ENCODE results near the gene DHODH.
"Not testable (repeated sequence)": the region's sequence is repeated elsewhere in the genome, so short reads cannot be mapped to it uniquely, and the experiment has no call there.

DHODH gene

DNA sequence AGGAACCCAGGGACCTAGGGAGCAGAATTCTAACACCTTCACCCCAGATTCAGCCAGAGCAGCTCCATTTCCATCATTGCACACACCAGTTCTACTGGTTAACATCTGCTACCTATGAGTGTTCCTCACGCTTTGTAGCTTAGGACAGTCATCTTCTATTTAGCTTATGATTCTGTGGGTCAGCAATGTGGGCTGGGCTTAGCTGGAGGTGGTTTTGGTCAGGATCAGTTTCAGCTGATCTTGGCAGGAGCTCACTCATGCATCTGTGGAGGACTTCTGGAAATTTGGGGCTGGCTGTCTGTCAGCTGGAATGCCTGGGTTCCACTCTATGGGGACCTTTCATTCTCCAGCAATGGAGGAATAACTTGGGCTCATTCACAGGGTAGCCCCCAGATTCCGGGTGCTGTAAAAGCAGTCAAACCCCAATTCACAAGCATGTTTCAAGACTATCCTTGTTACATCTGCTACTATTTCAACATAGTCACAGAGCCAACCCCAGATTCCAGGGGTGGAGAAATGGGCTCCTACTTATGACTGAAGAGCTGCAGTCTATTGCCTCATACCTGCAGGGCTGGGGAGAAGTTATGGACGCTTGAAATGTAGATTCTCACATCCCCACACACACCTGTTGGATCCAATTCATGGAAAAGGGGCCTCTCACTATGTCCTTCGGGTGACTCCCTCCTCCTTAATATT is 42.4 kb downstream of the DHODH start:
- Histone ChIP-seq H3K4me3 (ENCODE audit: low read depth, low read length, poor library complexity, severe bottlenecking) (no peak overlapping the region), H3K36me3 (ENCODE audit: insufficient read depth, low read length) (no peaks in the 10 kb centered on the region), H3F3A (ENCODE audit: insufficient read depth, low read length) (no peaks in the 10 kb centered on the region), H3K4me2 (ENCODE audit: low read length) (no peak overlapping the region), H3K9ac (ENCODE audit: low read length) (no peak overlapping the region), H3K27me3 (ENCODE audit: insufficient read depth, low read length) (no peaks in the 10 kb centered on the region), H4K20me1 (ENCODE audit: insufficient read depth, low read length) (no peaks in the 10 kb centered on the region), H2AFZ (ENCODE audit: low read length) (no peak overlapping the region), H3K4me1 (ENCODE audit: insufficient read depth, low read length, severe bottlenecking) (no peaks in the 10 kb centered on the region), H3K9me2 (ENCODE audit: low read depth, low read length) (no peaks in the 10 kb centered on the region), H3K27ac (ENCODE audit: low read depth, low read length, poor library complexity, severe bottlenecking) (no peak overlapping the region), H3K9me3 (ENCODE audit: low read length) (no peaks in the 10 kb centered on the region), H3K79me2 (ENCODE audit: insufficient read depth, low read length) (no peaks in the 10 kb centered on the region)
- TF ChIP-seq EZH2 (IDR thresholded peaks at IDR 0.05; ENCODE audit: borderline replicate concordance, low read length) = no peak
- TF ChIP-seq, protein P1, sequence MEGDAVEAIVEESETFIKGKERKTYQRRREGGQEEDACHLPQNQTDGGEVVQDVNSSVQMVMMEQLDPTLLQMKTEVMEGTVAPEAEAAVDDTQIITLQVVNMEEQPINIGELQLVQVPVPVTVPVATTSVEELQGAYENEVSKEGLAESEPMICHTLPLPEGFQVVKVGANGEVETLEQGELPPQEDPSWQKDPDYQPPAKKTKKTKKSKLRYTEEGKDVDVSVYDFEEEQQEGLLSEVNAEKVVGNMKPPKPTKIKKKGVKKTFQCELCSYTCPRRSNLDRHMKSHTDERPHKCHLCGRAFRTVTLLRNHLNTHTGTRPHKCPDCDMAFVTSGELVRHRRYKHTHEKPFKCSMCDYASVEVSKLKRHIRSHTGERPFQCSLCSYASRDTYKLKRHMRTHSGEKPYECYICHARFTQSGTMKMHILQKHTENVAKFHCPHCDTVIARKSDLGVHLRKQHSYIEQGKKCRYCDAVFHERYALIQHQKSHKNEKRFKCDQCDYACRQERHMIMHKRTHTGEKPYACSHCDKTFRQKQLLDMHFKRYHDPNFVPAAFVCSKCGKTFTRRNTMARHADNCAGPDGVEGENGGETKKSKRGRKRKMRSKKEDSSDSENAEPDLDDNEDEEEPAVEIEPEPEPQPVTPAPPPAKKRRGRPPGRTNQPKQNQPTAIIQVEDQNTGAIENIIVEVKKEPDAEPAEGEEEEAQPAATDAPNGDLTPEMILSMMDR (IDR thresholded peaks at IDR 0.05; ENCODE audit: low read length) = no peak

DNA sequence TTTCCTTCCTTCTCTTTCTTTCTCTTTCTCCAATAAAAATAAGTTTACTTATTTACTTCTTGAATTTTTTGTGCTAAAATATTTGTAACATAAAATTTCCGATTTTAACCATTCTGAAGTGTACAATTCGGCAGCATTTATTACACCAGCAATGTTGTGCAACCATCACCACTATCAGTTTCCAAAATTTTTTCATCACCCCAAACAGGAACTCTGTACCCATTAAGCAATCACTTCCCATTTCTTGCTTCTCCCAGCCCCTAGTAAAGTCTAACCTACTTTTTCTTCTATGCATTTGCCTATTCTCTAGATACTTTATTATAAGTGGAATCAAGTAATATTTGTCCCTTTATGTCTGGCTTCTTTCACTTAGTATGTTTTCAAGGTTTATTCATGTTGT is 43.3 kb downstream of the DHODH start:
- Histone ChIP-seq H3K27me3 (ENCODE audit: insufficient read depth, low read length) (no peaks in the 10 kb centered on the region), H3K79me2 (ENCODE audit: insufficient read depth, low read length) (no peaks in the 10 kb centered on the region), H3K9me2 (ENCODE audit: low read depth, low read length) (no peaks in the 10 kb centered on the region), H3K9me3 (ENCODE audit: low read length) (no peaks in the 10 kb centered on the region), H3K4me2 (ENCODE audit: low read length) (no peak overlapping the region), H3K27ac (ENCODE audit: low read depth, low read length, poor library complexity, severe bottlenecking) (no peak overlapping the region), H3K36me3 (ENCODE audit: insufficient read depth, low read length) (no peaks in the 10 kb centered on the region), H2AFZ (ENCODE audit: low read length) (no peak overlapping the region), H3F3A (ENCODE audit: insufficient read depth, low read length) (no peaks in the 10 kb centered on the region), H3K4me1 (ENCODE audit: insufficient read depth, low read length, severe bottlenecking) (no peaks in the 10 kb centered on the region), H3K4me3 (ENCODE audit: low read depth, low read length, poor library complexity, severe bottlenecking) (no peak overlapping the region), H4K20me1 (ENCODE audit: insufficient read depth, low read length) (no peaks in the 10 kb centered on the region), H3K9ac (ENCODE audit: low read length) (no peak overlapping the region)
- TF ChIP-seq, protein P1 (IDR thresholded peaks at IDR 0.05; ENCODE audit: low read length) = no peak
- TF ChIP-seq EZH2 (IDR thresholded peaks at IDR 0.05; ENCODE audit: borderline replicate concordance, low read length) = no peak

DNA sequence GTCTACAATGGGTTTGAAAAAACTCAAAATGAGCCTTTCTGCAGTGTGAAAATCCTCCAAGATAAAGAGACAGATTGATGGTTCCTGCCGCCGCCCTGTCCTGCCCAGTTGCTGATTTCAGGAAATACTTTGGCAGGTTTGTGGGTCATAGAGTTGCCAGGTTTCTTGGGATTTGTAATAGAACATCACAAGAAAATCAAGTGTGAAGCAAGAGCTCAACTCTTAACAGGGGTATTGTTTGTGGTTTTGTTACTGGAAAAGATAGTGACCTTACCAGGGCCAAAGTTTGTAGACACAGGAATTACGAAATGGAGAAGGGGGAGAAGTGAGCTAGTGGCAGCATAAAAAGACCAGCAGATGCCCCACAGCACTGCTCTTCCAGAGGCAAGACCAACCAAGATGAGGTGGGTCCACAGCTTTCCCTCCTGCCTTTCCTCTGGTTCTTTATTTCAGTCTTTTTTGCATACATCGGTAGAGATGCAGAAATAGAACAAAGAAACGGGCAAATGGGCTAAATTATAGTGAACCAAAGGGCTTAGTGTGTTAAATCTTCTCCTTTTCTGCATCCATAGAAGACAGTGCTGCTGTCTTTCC is 45.8 kb downstream of the DHODH start, which contains the start of gene HP:
HP (plus strand) TSS at position 252 of the 594 bp plus-strand sequence; CDS start at position 400, 148 bp downstream.
- not testable (repeated sequence) for H3K4me3 ChIP-seq (ENCODE audit: low read depth, low read length, poor library complexity, severe bottlenecking); H3K9me3 ChIP-seq (ENCODE audit: low read length); H3K36me3 ChIP-seq (ENCODE audit: insufficient read depth, low read length); H3K4me2 ChIP-seq (ENCODE audit: low read length); H3K79me2 ChIP-seq (ENCODE audit: insufficient read depth, low read length); H3K4me1 ChIP-seq (ENCODE audit: insufficient read depth, low read length, severe bottlenecking); H3K27ac ChIP-seq (ENCODE audit: low read depth, low read length, poor library complexity, severe bottlenecking); H3K9me2 ChIP-seq (ENCODE audit: low read depth, low read length); H3F3A ChIP-seq (ENCODE audit: insufficient read depth, low read length); H2AFZ ChIP-seq (ENCODE audit: low read length); H3K9ac ChIP-seq (ENCODE audit: low read length); H3K27me3 ChIP-seq (ENCODE audit: insufficient read depth, low read length); H4K20me1 ChIP-seq (ENCODE audit: insufficient read depth, low read length)

DNA sequence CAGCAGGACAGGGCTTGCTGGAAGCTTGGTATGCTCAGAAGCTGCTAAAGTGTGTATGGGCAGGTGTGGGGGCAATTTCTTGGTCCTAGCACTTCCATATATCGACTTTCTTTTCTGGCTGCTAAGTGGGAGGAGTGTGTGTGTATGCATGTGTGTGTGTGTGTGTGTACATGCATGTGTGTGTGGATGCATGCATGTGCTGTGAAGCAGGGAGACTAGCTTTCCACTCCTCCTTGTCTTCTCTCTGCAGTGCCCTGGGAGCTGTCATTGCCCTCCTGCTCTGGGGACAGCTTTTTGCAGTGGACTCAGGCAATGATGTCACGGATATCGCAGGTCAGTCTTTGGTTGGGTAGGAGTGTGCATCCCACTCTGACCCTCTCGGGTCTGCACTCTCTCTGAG is 47.4 kb downstream of the DHODH start:
- Histone ChIP-seq H3K27ac (ENCODE audit: low read depth, low read length, poor library complexity, severe bottlenecking) (no peak overlapping the region), H3K9me3 (ENCODE audit: low read length) (no peaks in the 10 kb centered on the region), H4K20me1 (ENCODE audit: insufficient read depth, low read length) (no peaks in the 10 kb centered on the region), H3K9me2 (ENCODE audit: low read depth, low read length) (no peaks in the 10 kb centered on the region), H3K4me1 (ENCODE audit: insufficient read depth, low read length, severe bottlenecking) (no peaks in the 10 kb centered on the region), H2AFZ (ENCODE audit: low read length) (no peak overlapping the region), H3K9ac (ENCODE audit: low read length) (no peak overlapping the region), H3F3A (ENCODE audit: insufficient read depth, low read length) (no peaks in the 10 kb centered on the region), H3K36me3 (ENCODE audit: insufficient read depth, low read length) (no peaks in the 10 kb centered on the region), H3K27me3 (ENCODE audit: insufficient read depth, low read length) (no peaks in the 10 kb centered on the region), H3K79me2 (ENCODE audit: insufficient read depth, low read length) (no peaks in the 10 kb centered on the region), H3K4me3 (ENCODE audit: low read depth, low read length, poor library complexity, severe bottlenecking) (no peak overlapping the region), H3K4me2 (ENCODE audit: low read length) (no peak overlapping the region)
- TF ChIP-seq, protein P1 (IDR thresholded peaks at IDR 0.05; ENCODE audit: low read length) = no peak
- TF ChIP-seq EZH2 (IDR thresholded peaks at IDR 0.05; ENCODE audit: borderline replicate concordance, low read length) = no peak

DNA sequence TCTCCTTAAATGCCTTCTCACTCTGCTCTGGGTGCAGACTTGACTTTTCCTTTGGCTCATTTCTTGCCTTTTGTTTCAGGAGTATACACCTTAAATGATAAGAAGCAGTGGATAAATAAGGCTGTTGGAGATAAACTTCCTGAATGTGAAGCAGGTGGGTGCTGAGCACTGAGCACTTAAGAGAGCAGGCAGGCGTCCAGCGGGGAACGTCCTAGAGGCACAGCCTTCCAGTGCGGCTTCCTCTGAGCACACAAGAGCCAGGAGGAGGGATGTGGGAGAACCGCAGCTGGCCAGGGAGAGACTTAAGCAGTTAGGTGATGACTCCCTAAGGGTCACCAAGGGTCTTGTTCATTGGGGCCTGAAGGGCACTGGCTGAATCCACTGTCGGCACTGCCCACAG is 48.8 kb downstream of the DHODH start:
- not testable (repeated sequence) for H3K4me3 ChIP-seq (ENCODE audit: low read depth, low read length, poor library complexity, severe bottlenecking); H3K27ac ChIP-seq (ENCODE audit: low read depth, low read length, poor library complexity, severe bottlenecking); H3K4me1 ChIP-seq (ENCODE audit: insufficient read depth, low read length, severe bottlenecking); H3K27me3 ChIP-seq (ENCODE audit: insufficient read depth, low read length); H3K4me2 ChIP-seq (ENCODE audit: low read length); H3K9me3 ChIP-seq (ENCODE audit: low read length); H2AFZ ChIP-seq (ENCODE audit: low read length); H3K36me3 ChIP-seq (ENCODE audit: insufficient read depth, low read length); H3F3A ChIP-seq (ENCODE audit: insufficient read depth, low read length); H3K9ac ChIP-seq (ENCODE audit: low read length); H3K79me2 ChIP-seq (ENCODE audit: insufficient read depth, low read length); H3K9me2 ChIP-seq (ENCODE audit: low read depth, low read length); H4K20me1 ChIP-seq (ENCODE audit: insufficient read depth, low read length)

All from OCI-LY1 (cell line).